ENCODE data around the gene ABHD5. TPM values are rescaled to one million over a fixed set of nuclear protein-coding genes. Genes with fewer than 3 reads are reported as not detected.

The ABHD5 gene
- total and polyA plus RNA-seq, 10 of the 15 experiments (the other 5 are each of a cell fraction or from before 2014, with no cell fraction given) = 5.5 to 24.4 (median 9.5) TPM

DNA sequence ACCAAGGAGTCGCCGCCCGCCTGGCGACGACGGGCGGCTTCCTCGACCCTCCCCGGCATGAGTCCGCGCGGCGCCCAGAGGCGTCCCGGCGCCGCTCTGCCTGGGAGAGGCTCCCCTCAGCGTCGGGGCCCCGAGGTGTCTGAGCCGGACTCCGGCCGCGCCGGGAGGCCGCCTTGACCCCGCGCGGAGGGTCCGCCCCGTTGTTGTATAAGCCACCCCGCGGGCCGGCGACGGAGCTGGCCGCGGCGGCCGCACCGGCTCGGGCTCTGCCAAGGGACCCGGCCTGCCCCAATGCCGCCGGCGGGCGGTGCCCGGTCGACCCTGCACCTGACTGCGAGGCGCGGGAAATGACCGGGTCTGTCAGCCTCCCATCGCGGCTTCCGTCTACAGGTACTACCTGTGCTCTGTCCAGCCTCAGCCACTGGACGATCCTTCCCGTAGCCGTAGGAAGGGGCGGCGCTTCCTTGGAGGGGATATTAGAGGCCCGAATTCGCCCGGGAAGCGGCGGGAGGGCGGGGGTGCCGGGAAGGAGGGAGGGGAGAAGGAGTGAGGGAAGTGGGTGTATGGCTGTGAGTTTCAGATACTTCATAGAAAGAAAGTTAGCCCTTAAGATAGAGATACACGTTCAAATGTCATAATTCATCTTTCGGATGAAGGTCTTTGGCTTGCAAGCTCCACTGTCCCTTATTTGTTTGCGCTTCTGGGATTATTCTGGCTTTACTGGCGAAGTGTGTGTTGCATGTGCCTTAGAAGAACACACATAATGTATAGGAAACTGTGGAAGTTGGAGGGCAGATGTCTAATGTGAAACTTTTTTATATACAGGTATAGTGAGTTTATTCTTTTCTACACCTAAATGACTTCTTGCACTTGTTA lies 620 bp downstream of the ABHD5 start (continued):
- TF ChIP-seq TCF3 (IDR thresholded peaks at IDR 0.05; ENCODE audit: borderline replicate concordance, insufficient read depth, low read depth, low read length) (no peak), HDGF (IDR thresholded peaks at IDR 0.05) (no peak), PAX5 (IDR thresholded peaks at IDR 0.05; ENCODE audit: borderline replicate concordance, low read depth, low read length) (no peak), GATAD2B (conservative IDR thresholded peaks at IDR 0.05; ENCODE audit: low read depth) (peak; percentile 79), SIX5 (IDR thresholded peaks at IDR 0.05; ENCODE audit: low read depth, low read length, severe bottlenecking) (no peak), EZH2 (IDR thresholded peaks at IDR 0.05; ENCODE audit: borderline replicate concordance, control insufficient read depth, low read depth, low read length) (no peak), IKZF1 (conservative IDR thresholded peaks at IDR 0.05) (0 out of 2 replicates have a peak, but pooled peaks have one; percentile 79), DPF2 (IDR thresholded peaks at IDR 0.05) (peak; percentile 59; the same call in 1 of the 2 replicates), RCOR1 (conservative IDR thresholded peaks at IDR 0.05; ENCODE audit: low read depth, low read length) (no peak), SPI1 (IDR thresholded peaks at IDR 0.05; ENCODE audit: borderline replicate concordance, insufficient read depth, low read depth, low read length) (no peak), ZZZ3 (IDR thresholded peaks at IDR 0.05; ENCODE audit: control insufficient read depth, insufficient read length, low read depth) (no peak), NR2C1 (IDR thresholded peaks at IDR 0.05) (no peak), IRF4 (IDR thresholded peaks at IDR 0.05; ENCODE audit: low read depth, low read length) (no peak), PAX8 (IDR thresholded peaks at IDR 0.05) (no peak)
- TF ChIP-seq, protein P1, sequence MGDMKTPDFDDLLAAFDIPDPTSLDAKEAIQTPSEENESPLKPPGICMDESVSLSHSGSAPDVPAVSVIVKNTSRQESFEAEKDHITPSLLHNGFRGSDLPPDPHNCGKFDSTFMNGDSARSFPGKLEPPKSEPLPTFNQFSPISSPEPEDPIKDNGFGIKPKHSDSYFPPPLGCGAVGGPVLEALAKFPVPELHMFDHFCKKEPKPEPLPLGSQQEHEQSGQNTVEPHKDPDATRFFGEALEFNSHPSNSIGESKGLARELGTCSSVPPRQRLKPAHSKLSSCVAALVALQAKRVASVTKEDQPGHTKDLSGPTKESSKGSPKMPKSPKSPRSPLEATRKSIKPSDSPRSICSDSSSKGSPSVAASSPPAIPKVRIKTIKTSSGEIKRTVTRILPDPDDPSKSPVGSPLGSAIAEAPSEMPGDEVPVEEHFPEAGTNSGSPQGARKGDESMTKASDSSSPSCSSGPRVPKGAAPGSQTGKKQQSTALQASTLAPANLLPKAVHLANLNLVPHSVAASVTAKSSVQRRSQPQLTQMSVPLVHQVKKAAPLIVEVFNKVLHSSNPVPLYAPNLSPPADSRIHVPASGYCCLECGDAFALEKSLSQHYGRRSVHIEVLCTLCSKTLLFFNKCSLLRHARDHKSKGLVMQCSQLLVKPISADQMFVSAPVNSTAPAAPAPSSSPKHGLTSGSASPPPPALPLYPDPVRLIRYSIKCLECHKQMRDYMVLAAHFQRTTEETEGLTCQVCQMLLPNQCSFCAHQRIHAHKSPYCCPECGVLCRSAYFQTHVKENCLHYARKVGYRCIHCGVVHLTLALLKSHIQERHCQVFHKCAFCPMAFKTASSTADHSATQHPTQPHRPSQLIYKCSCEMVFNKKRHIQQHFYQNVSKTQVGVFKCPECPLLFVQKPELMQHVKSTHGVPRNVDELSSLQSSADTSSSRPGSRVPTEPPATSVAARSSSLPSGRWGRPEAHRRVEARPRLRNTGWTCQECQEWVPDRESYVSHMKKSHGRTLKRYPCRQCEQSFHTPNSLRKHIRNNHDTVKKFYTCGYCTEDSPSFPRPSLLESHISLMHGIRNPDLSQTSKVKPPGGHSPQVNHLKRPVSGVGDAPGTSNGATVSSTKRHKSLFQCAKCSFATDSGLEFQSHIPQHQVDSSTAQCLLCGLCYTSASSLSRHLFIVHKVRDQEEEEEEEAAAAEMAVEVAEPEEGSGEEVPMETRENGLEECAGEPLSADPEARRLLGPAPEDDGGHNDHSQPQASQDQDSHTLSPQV (IDR thresholded peaks at IDR 0.05) = no peak
- TF ChIP-seq, protein P2, sequence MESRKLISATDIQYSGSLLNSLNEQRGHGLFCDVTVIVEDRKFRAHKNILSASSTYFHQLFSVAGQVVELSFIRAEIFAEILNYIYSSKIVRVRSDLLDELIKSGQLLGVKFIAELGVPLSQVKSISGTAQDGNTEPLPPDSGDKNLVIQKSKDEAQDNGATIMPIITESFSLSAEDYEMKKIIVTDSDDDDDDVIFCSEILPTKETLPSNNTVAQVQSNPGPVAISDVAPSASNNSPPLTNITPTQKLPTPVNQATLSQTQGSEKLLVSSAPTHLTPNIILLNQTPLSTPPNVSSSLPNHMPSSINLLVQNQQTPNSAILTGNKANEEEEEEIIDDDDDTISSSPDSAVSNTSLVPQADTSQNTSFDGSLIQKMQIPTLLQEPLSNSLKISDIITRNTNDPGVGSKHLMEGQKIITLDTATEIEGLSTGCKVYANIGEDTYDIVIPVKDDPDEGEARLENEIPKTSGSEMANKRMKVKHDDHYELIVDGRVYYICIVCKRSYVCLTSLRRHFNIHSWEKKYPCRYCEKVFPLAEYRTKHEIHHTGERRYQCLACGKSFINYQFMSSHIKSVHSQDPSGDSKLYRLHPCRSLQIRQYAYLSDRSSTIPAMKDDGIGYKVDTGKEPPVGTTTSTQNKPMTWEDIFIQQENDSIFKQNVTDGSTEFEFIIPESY (IDR thresholded peaks at IDR 0.05) = no peak
- TF ChIP-seq, protein P3, sequence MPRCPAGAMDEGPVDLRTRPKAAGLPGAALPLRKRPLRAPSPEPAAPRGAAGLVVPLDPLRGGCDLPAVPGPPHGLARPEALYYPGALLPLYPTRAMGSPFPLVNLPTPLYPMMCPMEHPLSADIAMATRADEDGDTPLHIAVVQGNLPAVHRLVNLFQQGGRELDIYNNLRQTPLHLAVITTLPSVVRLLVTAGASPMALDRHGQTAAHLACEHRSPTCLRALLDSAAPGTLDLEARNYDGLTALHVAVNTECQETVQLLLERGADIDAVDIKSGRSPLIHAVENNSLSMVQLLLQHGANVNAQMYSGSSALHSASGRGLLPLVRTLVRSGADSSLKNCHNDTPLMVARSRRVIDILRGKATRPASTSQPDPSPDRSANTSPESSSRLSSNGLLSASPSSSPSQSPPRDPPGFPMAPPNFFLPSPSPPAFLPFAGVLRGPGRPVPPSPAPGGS (IDR thresholded peaks at IDR 0.05; ENCODE audit: borderline replicate concordance, insufficient read depth, low read depth, low read length, poor library complexity, severe bottlenecking) = peak; percentile 29
- TF ChIP-seq, protein P4, sequence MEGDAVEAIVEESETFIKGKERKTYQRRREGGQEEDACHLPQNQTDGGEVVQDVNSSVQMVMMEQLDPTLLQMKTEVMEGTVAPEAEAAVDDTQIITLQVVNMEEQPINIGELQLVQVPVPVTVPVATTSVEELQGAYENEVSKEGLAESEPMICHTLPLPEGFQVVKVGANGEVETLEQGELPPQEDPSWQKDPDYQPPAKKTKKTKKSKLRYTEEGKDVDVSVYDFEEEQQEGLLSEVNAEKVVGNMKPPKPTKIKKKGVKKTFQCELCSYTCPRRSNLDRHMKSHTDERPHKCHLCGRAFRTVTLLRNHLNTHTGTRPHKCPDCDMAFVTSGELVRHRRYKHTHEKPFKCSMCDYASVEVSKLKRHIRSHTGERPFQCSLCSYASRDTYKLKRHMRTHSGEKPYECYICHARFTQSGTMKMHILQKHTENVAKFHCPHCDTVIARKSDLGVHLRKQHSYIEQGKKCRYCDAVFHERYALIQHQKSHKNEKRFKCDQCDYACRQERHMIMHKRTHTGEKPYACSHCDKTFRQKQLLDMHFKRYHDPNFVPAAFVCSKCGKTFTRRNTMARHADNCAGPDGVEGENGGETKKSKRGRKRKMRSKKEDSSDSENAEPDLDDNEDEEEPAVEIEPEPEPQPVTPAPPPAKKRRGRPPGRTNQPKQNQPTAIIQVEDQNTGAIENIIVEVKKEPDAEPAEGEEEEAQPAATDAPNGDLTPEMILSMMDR (IDR thresholded peaks at IDR 0.05 in 2 of 3, conservative IDR thresholded peaks at IDR 0.05 in 1 of 3; ENCODE audit: control insufficient read depth in 2 of 3, extremely low read depth in 1 of 3, insufficient read depth in 1 of 3, low read depth in 3 of 3, low read length in 3 of 3) = no peak

All from GM12878 (cell line).